VCaP (cell line): ENCODE data around the gene PBLD.
"Not testable (repeated sequence)": the region's sequence is repeated elsewhere in the genome, so short reads cannot be mapped to it uniquely, and the experiment has no call there.

Experiments used
- H3K27ac ChIP-seq: fragments of 450-650 bp; 2 replicates; pipeline ENCODE4 v1.5.1; 2017
- CTCF ChIP-seq: fragments of 450-650 bp; conservative IDR thresholded peaks from 2 replicates; pipeline ENCODE4 v1.5.1; 2017; ENCODE audit warnings: mild to moderate bottlenecking, moderate library complexity

The PBLD gene

GRCh38 chr10:68288717-68289116, 44.0 kb downstream of the PBLD start:
- no peak for TF ChIP-seq CTCF
- no peak overlapping the region for H3K27ac ChIP-seq

GRCh38 chr10:68284062-68285001, 48.4 kb downstream of the PBLD start:
- TF ChIP-seq CTCF, result no peak
- H3K27ac ChIP-seq, result no peak overlapping the region

GRCh38 chr10:68280758-68281157, 52.0 kb downstream of the PBLD start:
- no peak for TF ChIP-seq CTCF

GRCh38 chr10:68278906-68279753, 53.6 kb downstream of the PBLD start:
- H3K27ac ChIP-seq, result not testable (repeated sequence)

More at GRCh38 chr10:68280758-68281157, 52.0 kb downstream of the PBLD start:
- H3K27ac ChIP-seq, result no peak overlapping the region

- H3K27ac ChIP-seq, result not testable (repeated sequence)
These were observed 54.9 kb downstream of the PBLD start for GRCh38 chr10:68277814-68278213.

GRCh38 chr10:68276224-68276623, 56.5 kb downstream of the PBLD start:
- no peak overlapping the region for H3K27ac ChIP-seq
- TF ChIP-seq CTCF, result no peak

- H3K27ac ChIP-seq, result no peak overlapping the region
- no peak for TF ChIP-seq CTCF
These were observed 57.1 kb downstream of the PBLD start for GRCh38 chr10:68275600-68276126.

- H3K27ac ChIP-seq, result no peak overlapping the region
- no peak for TF ChIP-seq CTCF
These were observed 59.9 kb downstream of the PBLD start for GRCh38 chr10:68272833-68273232.
